Cardiac fibroblast (primary cell): ENCODE data around the gene FGB.

ENCODE experiments used
- DNase-seq, 2 donors: peaks; one replicate each; pipeline versions ENCODE4 v3.0.0 to v3.0.0-alpha.2; 2010; ENCODE audit warnings: low read depth in 2 of 2
- H3K4me3 ChIP-seq, 2 donors: replicated peaks in 1 of 2; 1 replicate in 1 of 2; 2 replicates in 1 of 2; pipeline ENCODE4 v1.5.1; 2011; ENCODE audit warnings: low read depth in 2 of 2, low read length in 2 of 2, mild to moderate bottlenecking in 2 of 2, moderate library complexity in 1 of 2
- CTCF ChIP-seq: IDR thresholded peaks from one replicate; pipeline ENCODE4 v1.5.1; 2011; ENCODE audit warnings: low read depth, mild to moderate bottlenecking, low read length, inconsistent platforms

Gene FGB

GRCh38 chr4:154603033-154603943 is 40.5 kb downstream of the FGB start:
- TF ChIP-seq CTCF, result no peak
- no peak for DNase-seq
- no peak overlapping the region for H3K4me3 ChIP-seq

GRCh38 chr4:154604696-154605200 is 41.9 kb downstream of the FGB start:
- TF ChIP-seq CTCF, result no peak
- no peak for DNase-seq
- no peak overlapping the region for H3K4me3 ChIP-seq

- DNase-seq, result no peak
- no peak for TF ChIP-seq CTCF
- H3K4me3 ChIP-seq, result no peak overlapping the region
These were observed 44.2 kb downstream of the FGB start for GRCh38 chr4:154606728-154607723.

- H3K4me3 ChIP-seq, result no peak overlapping the region
- DNase-seq, result no peak
- TF ChIP-seq CTCF, result no peak
These were observed 45.8 kb downstream of the FGB start for GRCh38 chr4:154608361-154609252.

GRCh38 chr4:154609532-154609931 is 46.7 kb downstream of the FGB start:
- TF ChIP-seq CTCF, result no peak

GRCh38 chr4:154610582-154610981 is 47.8 kb downstream of the FGB start:
- TF ChIP-seq CTCF, result no peak
- DNase-seq, result no peak

More at GRCh38 chr4:154609532-154609931, 46.7 kb downstream of the FGB start:
- DNase-seq, result no peak
- H3K4me3 ChIP-seq, result no peak overlapping the region

More at GRCh38 chr4:154610582-154610981, 47.8 kb downstream of the FGB start:
- H3K4me3 ChIP-seq, result no peak overlapping the region
